NCI-H345 treated with DMSO at 0.1 percent for 48 hours (cell line): Measurements from ENCODE around the gene LSS.
"Not testable (repeated sequence)": the region's sequence is repeated elsewhere in the genome, so short reads cannot be mapped to it uniquely, and the experiment has no call there.

Source experiments
- DNase-seq: peaks from one replicate; lab custom pipeline; 2025; ENCODE audit not compliant: unreplicated experiment; lab: John Stamatoyannopoulos, UW

LSS gene

GRCh38 chr21:46188226-46189212 is 40.1 kb downstream of the LSS start:
- peak; percentile 48 for DNase-seq

- no peak for DNase-seq
Observed at GRCh38 chr21:46187814-46188213, 40.8 kb downstream of the LSS start.

- DNase-seq: no peak
Observed at GRCh38 chr21:46187261-46187660, 41.3 kb downstream of the LSS start.

GRCh38 chr21:46185716-46186115 is 42.9 kb downstream of the LSS start:
- DNase-seq: no peak

- peak; percentile 87 for DNase-seq
Observed at GRCh38 chr21:46184625-46185555, 43.7 kb downstream of the LSS start.

- peak; percentile 54 for DNase-seq
Observed at GRCh38 chr21:46183910-46184624, 44.5 kb downstream of the LSS start, which contains the start of gene SPATC1L. Gene SPATC1L, minus strand, starts transcription at chr21:46184459. Its CDS starts 1,643 bp downstream, at chr21:46182816.

GRCh38 chr21:46183337-46183909 is 45.2 kb downstream of the LSS start:
- not testable (repeated sequence) for DNase-seq

GRCh38 chr21:46182548-46183336 is 45.8 kb downstream of the LSS start:
- no peak for DNase-seq

- DNase-seq: no peak
Observed at GRCh38 chr21:46181953-46182547, 46.5 kb downstream of the LSS start.

GRCh38 chr21:46181436-46181835 is 47.1 kb downstream of the LSS start:
- DNase-seq: no peak

- no peak for DNase-seq
Observed at GRCh38 chr21:46180778-46181391, 47.7 kb downstream of the LSS start.

GRCh38 chr21:46180079-46180722 is 48.4 kb downstream of the LSS start:
- no peak for DNase-seq

GRCh38 chr21:46179708-46180078 is 48.9 kb downstream of the LSS start:
- no peak for DNase-seq

GRCh38 chr21:46178961-46179360 is 49.6 kb downstream of the LSS start:
- DNase-seq: no peak

- DNase-seq: not testable (repeated sequence)
Observed at GRCh38 chr21:46176443-46177129, 52.0 kb downstream of the LSS start.

- DNase-seq: no peak
Observed at GRCh38 chr21:46173573-46173972, 55.0 kb downstream of the LSS start.

- DNase-seq: no peak
Observed at GRCh38 chr21:46172863-46173528, 55.6 kb downstream of the LSS start.
